GM23338 (cell line): ENCODE results near the gene AGBL4. TPM values are rescaled to one million over a fixed set of nuclear protein-coding genes. Genes with fewer than 3 reads are reported as not detected.

Source experiments
- ATAC-seq: fragments of 200-7000 bp; cut with Tn5 transposase; 3 replicates; pipeline ENCODE4 v1.9.1; 2020
- DNase-seq: peaks from one replicate; pipeline ENCODE4 v3.0.0-alpha.2; 2015; ENCODE audit warnings: low spot score
- H2AFZ ChIP-seq: fragments of 200-600 bp; sonication (generic); 2 replicates; pipeline ENCODE4 v1.8.0; 2016; ENCODE audit warnings: antibody characterized with exemption, mild to moderate bottlenecking, moderate library complexity
- H3F3A ChIP-seq: fragments of 200-600 bp; sonication (generic); replicated peaks from 2 replicates; pipeline ENCODE4 v1.8.0; 2017; ENCODE audit warnings: antibody characterized with exemption, mixed run types, low read depth
- H3K27ac ChIP-seq: fragments of 200-600 bp; sonication (generic); 2 replicates; pipeline ENCODE4 v1.6.1; 2016; ENCODE audit warnings: low read depth
- H3K27me3 ChIP-seq: fragments of 200-600 bp; sonication (generic); 2 replicates; pipeline ENCODE4 v1.8.0; 2016; ENCODE audit warnings: mild to moderate bottlenecking, mixed run types, moderate library complexity; ENCODE audit not compliant: insufficient read depth
- H3K36me3 ChIP-seq: fragments of 200-600 bp; sonication (generic); 2 replicates; pipeline ENCODE4 v1.8.0; 2016; ENCODE audit warnings: mild to moderate bottlenecking; ENCODE audit not compliant: insufficient read depth
- H3K4me1 ChIP-seq: fragments of 200-600 bp; sonication (generic); 2 replicates; pipeline ENCODE4 v1.8.0; 2016; ENCODE audit warnings: mild to moderate bottlenecking, moderate library complexity; ENCODE audit not compliant: insufficient read depth
- H3K4me2 ChIP-seq: fragments of 200-600 bp; sonication (generic); 2 replicates; pipeline ENCODE4 v1.7.1; 2017; ENCODE audit warnings: mixed run types
- H3K4me3 ChIP-seq: fragments of 200-600 bp; sonication (generic); 2 replicates; pipeline ENCODE4 v1.6.1; 2016; ENCODE audit warnings: mixed run types
- H3K79me2 ChIP-seq: fragments of 200-600 bp; sonication (generic); replicated peaks from 2 replicates; pipeline ENCODE4 v1.8.0; 2017; ENCODE audit warnings: mild to moderate bottlenecking; ENCODE audit not compliant: insufficient read depth
- H3K9me2 ChIP-seq: fragments of 200-600 bp; sonication (generic); 2 replicates; pipeline ENCODE4 v1.8.0; 2017; ENCODE audit not compliant: insufficient read depth
- H4K20me1 ChIP-seq: fragments of 200-600 bp; sonication (generic); replicated peaks from 2 replicates; pipeline ENCODE4 v1.8.0; 2017; ENCODE audit warnings: mild to moderate bottlenecking; ENCODE audit not compliant: insufficient read depth
- H3K27ac Mint-ChIP-seq: 2 replicates; pipeline ENCODE4 v1.8.0; 2020; ENCODE audit warnings: inconsistent platforms, mild to moderate bottlenecking, moderate library complexity, mixed read lengths
- H3K27me3 Mint-ChIP-seq: 3 replicates; pipeline ENCODE4 v1.8.0; 2022; ENCODE audit warnings: low read depth, mild to moderate bottlenecking, moderate library complexity, mixed read lengths, inconsistent platforms; ENCODE audit not compliant: insufficient read depth, poor library complexity
- H3K36me3 Mint-ChIP-seq: 3 replicates; pipeline ENCODE4 v1.8.0; 2021; ENCODE audit warnings: low read depth, mild to moderate bottlenecking, inconsistent platforms, moderate library complexity, mixed read lengths
- H3K4me1 Mint-ChIP-seq: 3 replicates; pipeline ENCODE4 v1.8.0; 2020; ENCODE audit warnings: mild to moderate bottlenecking, inconsistent platforms, mixed read lengths
- H3K4me3 Mint-ChIP-seq: 3 replicates; pipeline ENCODE4 v1.8.0; 2021; ENCODE audit warnings: moderate library complexity, mild to moderate bottlenecking, inconsistent platforms, mixed read lengths
- H3K9me3 Mint-ChIP-seq: 3 replicates; pipeline ENCODE4 v1.8.0; 2020; ENCODE audit warnings: moderate library complexity, mild to moderate bottlenecking, inconsistent platforms, mixed read lengths
- CREB1 ChIP-seq: fragments of 250-450 bp; sonication (Bioruptor Pico); IDR thresholded peaks from 2 replicates; pipeline ENCODE4 v1.5.0; 2020; ENCODE audit warnings: low read depth, mild to moderate bottlenecking, moderate library complexity
- JUNB ChIP-seq: IDR thresholded peaks from one replicate; pipeline ENCODE4 v1.6.1; 2016; ENCODE audit warnings: antibody characterized with exemption; ENCODE audit not compliant: unreplicated experiment
- NANOG ChIP-seq: IDR thresholded peaks from 2 replicates; pipeline ENCODE4 v1.6.1; 2016; ENCODE audit warnings: antibody characterized with exemption, borderline replicate concordance
- POLR2AphosphoS5 ChIP-seq: IDR thresholded peaks from 2 replicates; pipeline ENCODE4 v1.6.1; 2016; ENCODE audit warnings: antibody characterized with exemption, low read depth
- ZNF331 ChIP-seq: fragments of 250-450 bp; sonication (Bioruptor Pico); IDR thresholded peaks from 2 replicates; pipeline ENCODE4 v1.5.0; 2020; ENCODE audit warnings: low read depth, mild to moderate bottlenecking, moderate library complexity
- polyA plus RNA-seq: library from polyadenylated mRNA; unstranded; fragments of >200 nt; fragmentation: Nextera tagmentation; extraction: Ambion mirVana; gene quantifications from 2 replicates; pipeline ENCODE4 v1.2.1, GENCODE V29; 2016
- total RNA-seq: library from RNA; depleted of rRNA; stranded (reverse); fragments of >200 nt; shearing (Covaris generic); gene quantifications from 2 replicates; pipeline ENCODE4 v1.2.3, GENCODE V29; 2014
- TF ChIP-seq, protein P1 (sequence below): IDR thresholded peaks from 2 replicates; pipeline ENCODE4 v1.6.1; 2016; ENCODE audit warnings: antibody characterized with exemption
- TF ChIP-seq, protein P2 (sequence below): IDR thresholded peaks from one replicate; pipeline ENCODE4 v1.6.1; 2018; ENCODE audit warnings: antibody characterized with exemption; ENCODE audit not compliant: unreplicated experiment
- TF ChIP-seq, protein P3 (sequence below): fragments of 250-450 bp; sonication (Bioruptor Pico); IDR thresholded peaks from 2 replicates; pipeline ENCODE4 v1.5.0; 2020; ENCODE audit warnings: mild to moderate bottlenecking, moderate library complexity

Gene AGBL4
- total and polyA plus RNA-seq, 2 experiments from 2014 or later = 0.91 to 1.5 TPM

DNA sequence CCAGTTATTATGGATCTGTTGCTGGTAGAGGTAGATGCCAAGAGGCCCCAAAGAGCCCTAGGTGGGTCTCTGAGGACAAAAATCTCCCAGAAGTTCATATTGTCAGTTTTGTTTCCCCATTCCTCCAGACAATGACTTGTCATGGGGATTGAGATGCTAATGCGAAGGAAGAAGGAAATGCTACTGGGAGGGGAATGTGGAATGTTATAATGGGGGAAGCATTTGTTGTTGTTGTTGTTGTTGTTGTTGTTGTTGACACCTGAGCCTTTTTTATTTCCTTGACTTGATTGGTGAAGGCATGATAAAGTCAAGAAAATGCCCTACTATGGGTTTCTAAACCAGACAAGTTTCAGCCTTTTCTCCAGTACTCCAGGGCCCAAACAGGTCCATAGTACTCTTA, 1356.0 kb downstream of the AGBL4 start:
- Histone ChIP-seq H3K4me2 (0 out of 2 replicates have a peak overlapping the region, but pooled peaks have one; percentile 36), H3F3A (no peaks in the 10 kb centered on the region), H3K79me2 (no peaks in the 10 kb centered on the region), H2AFZ (0 out of 2 replicates have a peak overlapping the region, but pooled peaks have one; percentile 12), H3K27me3 (no peaks in the 10 kb centered on the region), H3K36me3 (no peaks in the 10 kb centered on the region), H3K9me2 (peaks cover 25% of the 10 kb centered on the region), H3K4me3 (no peak overlapping the region), H3K4me1 (peaks cover 22% of the 10 kb centered on the region), H4K20me1 (no peaks in the 10 kb centered on the region), H3K27ac (no peak overlapping the region)
- H3K36me3 Mint-ChIP-seq = peaks cover 3% of the 10 kb centered on the region; the same call in 2 of the 3 replicates
- H3K4me1 Mint-ChIP-seq = peaks cover 21% of the 10 kb centered on the region
- DNase-seq (peak; percentile 42), ATAC-seq (no peak)
- H3K27ac Mint-ChIP-seq = peak overlapping the region; percentile 10; the same call in 1 of the 2 replicates
- peaks cover 2% of the 10 kb centered on the region for H3K27me3 Mint-ChIP-seq
- H3K9me3 Mint-ChIP-seq = peaks cover 3% of the 10 kb centered on the region; the same call in 1 of the 3 replicates
- H3K4me3 Mint-ChIP-seq = no peak overlapping the region
- TF ChIP-seq NANOG (no peak), ZNF331 (CRISPR knock-in tag) (no peak), POLR2AphosphoS5 (no peak), JUNB (no peak), CREB1 (CRISPR knock-in tag) (no peak)
- TF ChIP-seq, protein P1, sequence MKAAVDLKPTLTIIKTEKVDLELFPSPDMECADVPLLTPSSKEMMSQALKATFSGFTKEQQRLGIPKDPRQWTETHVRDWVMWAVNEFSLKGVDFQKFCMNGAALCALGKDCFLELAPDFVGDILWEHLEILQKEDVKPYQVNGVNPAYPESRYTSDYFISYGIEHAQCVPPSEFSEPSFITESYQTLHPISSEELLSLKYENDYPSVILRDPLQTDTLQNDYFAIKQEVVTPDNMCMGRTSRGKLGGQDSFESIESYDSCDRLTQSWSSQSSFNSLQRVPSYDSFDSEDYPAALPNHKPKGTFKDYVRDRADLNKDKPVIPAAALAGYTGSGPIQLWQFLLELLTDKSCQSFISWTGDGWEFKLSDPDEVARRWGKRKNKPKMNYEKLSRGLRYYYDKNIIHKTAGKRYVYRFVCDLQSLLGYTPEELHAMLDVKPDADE = no peak
- TF ChIP-seq, protein P2, sequence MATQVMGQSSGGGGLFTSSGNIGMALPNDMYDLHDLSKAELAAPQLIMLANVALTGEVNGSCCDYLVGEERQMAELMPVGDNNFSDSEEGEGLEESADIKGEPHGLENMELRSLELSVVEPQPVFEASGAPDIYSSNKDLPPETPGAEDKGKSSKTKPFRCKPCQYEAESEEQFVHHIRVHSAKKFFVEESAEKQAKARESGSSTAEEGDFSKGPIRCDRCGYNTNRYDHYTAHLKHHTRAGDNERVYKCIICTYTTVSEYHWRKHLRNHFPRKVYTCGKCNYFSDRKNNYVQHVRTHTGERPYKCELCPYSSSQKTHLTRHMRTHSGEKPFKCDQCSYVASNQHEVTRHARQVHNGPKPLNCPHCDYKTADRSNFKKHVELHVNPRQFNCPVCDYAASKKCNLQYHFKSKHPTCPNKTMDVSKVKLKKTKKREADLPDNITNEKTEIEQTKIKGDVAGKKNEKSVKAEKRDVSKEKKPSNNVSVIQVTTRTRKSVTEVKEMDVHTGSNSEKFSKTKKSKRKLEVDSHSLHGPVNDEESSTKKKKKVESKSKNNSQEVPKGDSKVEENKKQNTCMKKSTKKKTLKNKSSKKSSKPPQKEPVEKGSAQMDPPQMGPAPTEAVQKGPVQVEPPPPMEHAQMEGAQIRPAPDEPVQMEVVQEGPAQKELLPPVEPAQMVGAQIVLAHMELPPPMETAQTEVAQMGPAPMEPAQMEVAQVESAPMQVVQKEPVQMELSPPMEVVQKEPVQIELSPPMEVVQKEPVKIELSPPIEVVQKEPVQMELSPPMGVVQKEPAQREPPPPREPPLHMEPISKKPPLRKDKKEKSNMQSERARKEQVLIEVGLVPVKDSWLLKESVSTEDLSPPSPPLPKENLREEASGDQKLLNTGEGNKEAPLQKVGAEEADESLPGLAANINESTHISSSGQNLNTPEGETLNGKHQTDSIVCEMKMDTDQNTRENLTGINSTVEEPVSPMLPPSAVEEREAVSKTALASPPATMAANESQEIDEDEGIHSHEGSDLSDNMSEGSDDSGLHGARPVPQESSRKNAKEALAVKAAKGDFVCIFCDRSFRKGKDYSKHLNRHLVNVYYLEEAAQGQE = no peak
- TF ChIP-seq, protein P3, sequence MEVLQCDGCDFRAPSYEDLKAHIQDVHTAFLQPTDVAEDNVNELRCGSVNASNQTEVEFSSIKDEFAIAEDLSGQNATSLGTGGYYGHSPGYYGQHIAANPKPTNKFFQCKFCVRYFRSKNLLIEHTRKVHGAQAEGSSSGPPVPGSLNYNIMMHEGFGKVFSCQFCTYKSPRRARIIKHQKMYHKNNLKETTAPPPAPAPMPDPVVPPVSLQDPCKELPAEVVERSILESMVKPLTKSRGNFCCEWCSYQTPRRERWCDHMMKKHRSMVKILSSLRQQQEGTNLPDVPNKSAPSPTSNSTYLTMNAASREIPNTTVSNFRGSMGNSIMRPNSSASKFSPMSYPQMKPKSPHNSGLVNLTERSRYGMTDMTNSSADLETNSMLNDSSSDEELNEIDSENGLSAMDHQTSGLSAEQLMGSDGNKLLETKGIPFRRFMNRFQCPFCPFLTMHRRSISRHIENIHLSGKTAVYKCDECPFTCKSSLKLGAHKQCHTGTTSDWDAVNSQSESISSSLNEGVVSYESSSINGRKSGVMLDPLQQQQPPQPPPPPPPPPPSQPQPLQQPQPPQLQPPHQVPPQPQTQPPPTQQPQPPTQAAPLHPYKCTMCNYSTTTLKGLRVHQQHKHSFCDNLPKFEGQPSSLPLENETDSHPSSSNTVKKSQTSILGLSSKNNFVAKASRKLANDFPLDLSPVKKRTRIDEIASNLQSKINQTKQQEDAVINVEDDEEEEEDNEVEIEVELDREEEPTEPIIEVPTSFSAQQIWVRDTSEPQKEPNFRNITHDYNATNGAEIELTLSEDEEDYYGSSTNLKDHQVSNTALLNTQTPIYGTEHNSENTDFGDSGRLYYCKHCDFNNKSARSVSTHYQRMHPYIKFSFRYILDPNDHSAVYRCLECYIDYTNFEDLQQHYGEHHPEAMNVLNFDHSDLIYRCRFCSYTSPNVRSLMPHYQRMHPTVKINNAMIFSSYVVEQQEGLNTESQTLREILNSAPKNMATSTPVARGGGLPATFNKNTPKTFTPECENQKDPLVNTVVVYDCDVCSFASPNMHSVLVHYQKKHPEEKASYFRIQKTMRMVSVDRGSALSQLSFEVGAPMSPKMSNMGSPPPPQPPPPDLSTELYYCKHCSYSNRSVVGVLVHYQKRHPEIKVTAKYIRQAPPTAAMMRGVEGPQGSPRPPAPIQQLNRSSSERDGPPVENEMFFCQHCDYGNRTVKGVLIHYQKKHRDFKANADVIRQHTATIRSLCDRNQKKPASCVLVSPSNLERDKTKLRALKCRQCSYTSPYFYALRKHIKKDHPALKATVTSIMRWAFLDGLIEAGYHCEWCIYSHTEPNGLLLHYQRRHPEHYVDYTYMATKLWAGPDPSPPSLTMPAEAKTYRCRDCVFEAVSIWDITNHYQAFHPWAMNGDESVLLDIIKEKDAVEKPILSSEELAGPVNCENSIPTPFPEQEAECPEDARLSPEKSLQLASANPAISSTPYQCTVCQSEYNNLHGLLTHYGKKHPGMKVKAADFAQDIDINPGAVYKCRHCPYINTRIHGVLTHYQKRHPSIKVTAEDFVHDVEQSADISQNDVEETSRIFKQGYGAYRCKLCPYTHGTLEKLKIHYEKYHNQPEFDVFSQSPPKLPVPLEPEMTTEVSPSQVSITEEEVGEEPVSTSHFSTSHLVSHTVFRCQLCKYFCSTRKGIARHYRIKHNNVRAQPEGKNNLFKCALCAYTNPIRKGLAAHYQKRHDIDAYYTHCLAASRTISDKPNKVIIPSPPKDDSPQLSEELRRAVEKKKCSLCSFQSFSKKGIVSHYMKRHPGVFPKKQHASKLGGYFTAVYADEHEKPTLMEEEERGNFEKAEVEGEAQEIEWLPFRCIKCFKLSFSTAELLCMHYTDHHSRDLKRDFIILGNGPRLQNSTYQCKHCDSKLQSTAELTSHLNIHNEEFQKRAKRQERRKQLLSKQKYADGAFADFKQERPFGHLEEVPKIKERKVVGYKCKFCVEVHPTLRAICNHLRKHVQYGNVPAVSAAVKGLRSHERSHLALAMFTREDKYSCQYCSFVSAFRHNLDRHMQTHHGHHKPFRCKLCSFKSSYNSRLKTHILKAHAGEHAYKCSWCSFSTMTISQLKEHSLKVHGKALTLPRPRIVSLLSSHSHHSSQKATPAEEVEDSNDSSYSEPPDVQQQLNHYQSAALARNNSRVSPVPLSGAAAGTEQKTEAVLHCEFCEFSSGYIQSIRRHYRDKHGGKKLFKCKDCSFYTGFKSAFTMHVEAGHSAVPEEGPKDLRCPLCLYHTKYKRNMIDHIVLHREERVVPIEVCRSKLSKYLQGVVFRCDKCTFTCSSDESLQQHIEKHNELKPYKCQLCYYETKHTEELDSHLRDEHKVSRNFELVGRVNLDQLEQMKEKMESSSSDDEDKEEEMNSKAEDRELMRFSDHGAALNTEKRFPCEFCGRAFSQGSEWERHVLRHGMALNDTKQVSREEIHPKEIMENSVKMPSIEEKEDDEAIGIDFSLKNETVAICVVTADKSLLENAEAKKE = 0 out of 2 replicates have a peak, but pooled peaks have one; percentile 19
